ENCODE results near the gene GZMA.

- TF ChIP-seq POLR2A (IDR thresholded peaks at IDR 0.05) (no peak), CTCF (IDR thresholded peaks at IDR 0.05 in 4 of 5, conservative IDR thresholded peaks at IDR 0.05 in 1 of 5) (no peak)
Observed at GRCh38 chr5:55073211-55073610, 29.2 kb upstream of the GZMA start.
